K562 (cell line): ENCODE results near the gene PTPRO. TPM values are rescaled to one million over a fixed set of nuclear protein-coding genes. Genes with fewer than 3 reads are reported as not detected.

Source experiments
- ATAC-seq: fragments of 200-7000 bp; cut with Tn5 transposase; 3 replicates; pipeline ENCODE4 v1.9.1; 2020; ENCODE audit warnings: moderate library complexity
- BruUV-seq: library from RNA; stranded (reverse); fragments of 400-500 nt; replicated peaks from 2 replicates; lab custom pipeline; 2021; lab: Mats Ljungman, UMichigan
- CTCF ChIA-PET: fragments of 300-600 bp; formaldehyde crosslinking; extraction: SDS; loops from one replicate; lab custom pipeline; 2021; ENCODE audit warnings: low intra/inter-chr PET ratio; lab: Yijun Ruan, JAX
- POLR2A ChIA-PET: fragments of 300-600, 350-650 bp; sonication (Branson Sonifier 250); formaldehyde crosslinking; extraction: SDS; loops from one replicate; lab custom pipeline; 2021; ENCODE audit warnings: antibody characterized with exemption, inconsistent platforms; lab: Yijun Ruan, JAX
- DNase-seq, 4 experiments: peaks; one replicate each; pipeline versions ENCODE4 v3.0.0 to v3.0.0-alpha.2; 2011 to 2018; ENCODE audit warnings: low spot score in 3 of 4, mixed read lengths in 3 of 4; ENCODE audit errors: extremely low read depth in 1 of 4
- FAIRE-seq: peaks from 2 replicates; lab custom pipeline; 2011; peaks lifted over from hg19 to GRCh38; lab: Jason Lieb, UNC
- H2AFZ ChIP-seq: 2 replicates; pipeline ENCODE4 v1.6.0; 2011; ENCODE audit warnings: low read depth, low read length, control low read depth, inconsistent platforms
- H3K27ac ChIP-seq: fragments of 200-600 bp; 3 replicates; pipeline ENCODE4 v1.8.0; 2011; ENCODE audit warnings: low read depth, mild to moderate bottlenecking, control low read depth, inconsistent platforms, low read length, moderate library complexity, mixed read lengths; ENCODE audit errors: extremely low read depth
- H3K27me3 ChIP-seq, 2 experiments: fragments of 300-600 bp in 1 of 2; 2 replicates in 1 of 2; 3 replicates in 1 of 2; pipeline versions ENCODE4 v1.6.0 to v1.8.0; 2011; ENCODE audit warnings: inconsistent platforms in 2 of 2, low read length in 2 of 2, mild to moderate bottlenecking in 1 of 2, mixed read lengths in 1 of 2, moderate library complexity in 1 of 2; ENCODE audit not compliant: control insufficient read depth in 2 of 2, insufficient read depth in 2 of 2
- H3K36me3 ChIP-seq: fragments of 300-600 bp; 3 replicates; pipeline ENCODE4 v1.8.0; 2011; ENCODE audit warnings: mild to moderate bottlenecking, low read length, inconsistent platforms; ENCODE audit not compliant: control insufficient read depth, insufficient read depth
- H3K4me1 ChIP-seq, 2 experiments: fragments of 200-600 bp in 1 of 2; replicated peaks in 1 of 2; 2 replicates in 1 of 2; 3 replicates in 1 of 2; pipeline versions ENCODE4 v1.5.1 to v1.8.0; 2011; ENCODE audit warnings: inconsistent platforms in 2 of 2, low read length in 2 of 2, mild to moderate bottlenecking in 1 of 2, mixed read lengths in 1 of 2, moderate library complexity in 1 of 2; ENCODE audit not compliant: control insufficient read depth in 2 of 2, insufficient read depth in 2 of 2
- H3K4me2 ChIP-seq: 2 replicates; pipeline ENCODE4 v1.6.1; 2011; ENCODE audit warnings: low read length, control low read depth, inconsistent platforms, mixed read lengths; ENCODE audit not compliant: insufficient read depth
- H3K4me3 ChIP-seq: fragments of 200-600 bp; sonication (generic), shearing (Covaris generic); 2 replicates; pipeline ENCODE4 v1.5.1; 2016; ENCODE audit warnings: control low read depth, inconsistent platforms
- H3K79me2 ChIP-seq: fragments of 200-600 bp; 3 replicates; pipeline ENCODE4 v1.8.0; 2011; ENCODE audit warnings: low read length, inconsistent platforms; ENCODE audit not compliant: control insufficient read depth, insufficient read depth
- H3K9ac ChIP-seq, 2 experiments: 2 replicates each; pipeline versions ENCODE4 v1.6.0 to v1.6.1; 2011; ENCODE audit warnings: low read depth in 2 of 2, low read length in 2 of 2, control low read depth in 1 of 2, inconsistent platforms in 1 of 2, mild to moderate bottlenecking in 1 of 2, mixed read lengths in 1 of 2; ENCODE audit not compliant: insufficient read depth in 1 of 2
- H3K9me1 ChIP-seq: one replicate; pipeline ENCODE4 v1.6.0; 2011; ENCODE audit warnings: inconsistent platforms, mild to moderate bottlenecking, low read length, moderate library complexity; ENCODE audit not compliant: control insufficient read depth, insufficient read depth
- H3K9me3 ChIP-seq: replicated peaks from 2 replicates; pipeline ENCODE4 v1.5.1; 2011; ENCODE audit warnings: low read depth, low read length, inconsistent platforms; ENCODE audit not compliant: control insufficient read depth, insufficient read depth
- H4K20me1 ChIP-seq: replicated peaks from 2 replicates; pipeline ENCODE4 v1.6.1; 2011; ENCODE audit warnings: low read length, inconsistent platforms, mixed read lengths; ENCODE audit not compliant: control insufficient read depth, insufficient read depth
- ASH1L ChIP-seq: fragments of 450-650 bp; IDR thresholded peaks from 2 replicates; pipeline ENCODE4 v1.6.1; 2018; ENCODE audit warnings: borderline replicate concordance, mild to moderate bottlenecking, low read depth; ENCODE audit not compliant: partially characterized antibody
- CBFA2T2 ChIP-seq: fragments of 450-650 bp; conservative IDR thresholded peaks from 2 replicates; pipeline ENCODE4 v1.6.1; 2017; ENCODE audit warnings: mild to moderate bottlenecking
- CBX1 ChIP-seq: sonication (generic); IDR thresholded peaks from 2 replicates; pipeline ENCODE4 v1.6.1; 2016; ENCODE audit warnings: antibody characterized with exemption, low read depth, mild to moderate bottlenecking
- CBX3 ChIP-seq, 2 experiments: IDR thresholded peaks; 1 replicate in 1 of 2; 2 replicates in 1 of 2; pipeline ENCODE4 v1.6.1; 2012; ENCODE audit warnings: inconsistent platforms in 2 of 2, low read length in 2 of 2, borderline replicate concordance in 1 of 2, control low read depth in 1 of 2
- PHF20 ChIP-seq: fragments of 450-650 bp; IDR thresholded peaks from 2 replicates; pipeline ENCODE4 v1.6.1; 2018; ENCODE audit not compliant: partially characterized antibody
- RBM39 ChIP-seq: fragments of 200-400 bp; formaldehyde crosslinking; optimal IDR thresholded peaks from 2 replicates; pipeline ENCODE3; 2018; ENCODE audit warnings: low read depth, low read length
- SREBF1 ChIP-seq: fragments of 150-350 bp; IDR thresholded peaks from 2 replicates; pipeline ENCODE4 v1.6.1; 2014; ENCODE audit warnings: antibody characterized with exemption, low read depth, low read length, borderline replicate concordance
- TFAM ChIP-seq: fragments of 250-450 bp; sonication (Bioruptor Pico); conservative IDR thresholded peaks from 2 replicates; pipeline ENCODE4 v1.5.0; 2021; ENCODE audit warnings: mild to moderate bottlenecking, moderate library complexity
- ZNF146 ChIP-seq: IDR thresholded peaks from one replicate; pipeline ENCODE4 v1.6.1; 2018; ENCODE audit warnings: missing compliant biosample characterization; ENCODE audit not compliant: unreplicated experiment
- ZNF384 ChIP-seq: IDR thresholded peaks from 2 replicates; pipeline ENCODE4 v1.6.1; 2012; ENCODE audit warnings: low read depth, low read length, improper control_type of control experiment
- ZNF668 ChIP-seq: fragments of 250-450 bp; sonication (Bioruptor Pico); IDR thresholded peaks from 2 replicates; pipeline ENCODE4 v1.8.0; 2022; ENCODE audit warnings: mild to moderate bottlenecking, inconsistent platforms
- WGBS: fragments of 100-300 bp; shearing (Covaris generic); methylation state at CpG from one replicate; pipeline ENCODE4 v1.1.6; 2016; ENCODE audit warnings: low coverage, mixed read lengths; ENCODE audit not compliant: insufficient coverage; ENCODE audit errors: missing lambda C conversion rate; 5-methylcytosine and 5-hydroxymethylcytosine counted together
- in situ Hi-C: fragments of 300-500 bp; cut with MboI; formaldehyde crosslinking; loops from 4 replicates; pipeline ENCODE4 v1.15.0; 2018; ENCODE audit warnings: inconsistent platforms, mixed read lengths
- intact Hi-C: fragments of 100-400 bp; cut with micrococcal nuclease; formaldehyde crosslinking; loops from 2 replicates; pipeline ENCODE4 v1.14.2; 2022
- polyA plus RNA-seq, 8 experiments: library from polyadenylated mRNA; depleted of rRNA in 4 of 8; stranded (reverse) in 5 of 8; unstranded in 3 of 8; fragments of >200 nt; fragmentation: Nextera tagmentation in 2 of 8; fragmentation: Illumina TruSeq in 1 of 8; extraction: Ambion mirVana in 2 of 8; extraction: Trizol in 1 of 8; gene quantifications; 2 replicates each; pipeline versions ENCODE4 v1.2.1 to v1.2.3, GENCODE V29; 2011 to 2014; ENCODE audit warnings: inconsistent platforms in 1 of 8, missing spikeins in 1 of 8
- total RNA-seq, 7 experiments: library from RNA; depleted of rRNA in 6 of 7; stranded (reverse); fragments of >200 nt in 6 of 7; fragmentation: Illumina TruSeq in 2 of 7; extraction: Trizol in 2 of 7; gene quantifications; 2 replicates each; pipeline versions ENCODE4 v1.2.1 to v1.2.3, GENCODE V29; 2011 to 2021; ENCODE audit warnings: low replicate concordance in 1 of 7
- TF ChIP-seq, protein P1 (sequence below): sonication (generic); formaldehyde crosslinking; IDR thresholded peaks from 2 replicates; pipeline ENCODE4 v1.8.0; 2023; ENCODE audit warnings: mild to moderate bottlenecking, missing genetic modification reagents
- TF ChIP-seq, protein P2 (sequence below): fragments of 450-650 bp; formaldehyde crosslinking; IDR thresholded peaks from 2 replicates; pipeline ENCODE4 v1.4.0; 2022; ENCODE audit warnings: missing genetic modification characterization

Gene PTPRO
- total and polyA plus RNA-seq, 9 of the 15 experiments (the other 6 are each of a cell fraction or from before 2014, with no cell fraction given) = 0.22 TPM; not detected in 8

DNA sequence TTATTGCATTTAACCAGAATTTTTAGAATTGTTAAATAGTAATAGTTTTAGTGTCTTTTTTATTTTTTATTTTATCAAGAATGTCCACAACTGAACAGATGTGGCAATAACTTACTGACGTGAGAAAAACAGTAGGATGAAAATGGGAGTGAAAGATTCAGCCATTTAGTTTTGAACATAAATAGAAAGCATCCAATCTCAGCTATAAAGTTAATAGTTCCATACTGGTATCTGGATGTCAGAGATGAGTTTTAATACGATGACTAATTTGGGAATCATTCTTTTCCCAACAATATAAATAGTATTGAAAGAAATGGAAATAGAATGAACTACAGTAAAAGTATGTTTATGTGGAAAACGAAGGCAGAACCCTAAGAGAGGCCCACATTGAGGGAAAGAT is 307.5 kb downstream of the PTPRO start:
- no TSS peak for BruUV-seq
- no peaks in the 10 kb centered on the region for H3K36me3 ChIP-seq
- H4K20me1 ChIP-seq = no peaks in the 10 kb centered on the region
- no peaks in the 10 kb centered on the region for H3K9me3 ChIP-seq
- ChIA-PET POLR2A (no interaction called here), CTCF (no interaction called here)
- no peak overlapping the region for H3K9ac ChIP-seq
- in situ Hi-C loops (no loop called here), intact Hi-C loops (no loop called here)
- no peak for DNase-seq
- no peak overlapping the region for H3K27ac ChIP-seq
- no peak overlapping the region for H3K4me3 ChIP-seq
- no peaks in the 10 kb centered on the region for H3K4me1 ChIP-seq
- FAIRE-seq = no peak
- no peaks in the 10 kb centered on the region for H3K27me3 ChIP-seq
- H3K9me1 ChIP-seq = no peaks in the 10 kb centered on the region
- H2AFZ ChIP-seq = no peak overlapping the region
- WGBS = 0% methylated on average over 3 of the region's 3 CpGs
- no peak overlapping the region for H3K4me2 ChIP-seq
- H3K79me2 ChIP-seq = no peaks in the 10 kb centered on the region
- no peak for ATAC-seq
- TF ChIP-seq ASH1L (no peak), TFAM (CRISPR knock-in tag) (no peak), ZNF668 (no peak), ZNF146 (CRISPR knock-in tag) (no peak), PHF20 (no peak), CBFA2T2 (no peak), CBX3 (IDR thresholded peaks at IDR 0.05; ENCODE audit: borderline replicate concordance in 1 of 2, low read length in 2 of 2) (no peak), CBX1 (no peak), RBM39 (no peak), SREBF1 (no peak), ZNF384 (no peak)
- TF ChIP-seq, protein P1, sequence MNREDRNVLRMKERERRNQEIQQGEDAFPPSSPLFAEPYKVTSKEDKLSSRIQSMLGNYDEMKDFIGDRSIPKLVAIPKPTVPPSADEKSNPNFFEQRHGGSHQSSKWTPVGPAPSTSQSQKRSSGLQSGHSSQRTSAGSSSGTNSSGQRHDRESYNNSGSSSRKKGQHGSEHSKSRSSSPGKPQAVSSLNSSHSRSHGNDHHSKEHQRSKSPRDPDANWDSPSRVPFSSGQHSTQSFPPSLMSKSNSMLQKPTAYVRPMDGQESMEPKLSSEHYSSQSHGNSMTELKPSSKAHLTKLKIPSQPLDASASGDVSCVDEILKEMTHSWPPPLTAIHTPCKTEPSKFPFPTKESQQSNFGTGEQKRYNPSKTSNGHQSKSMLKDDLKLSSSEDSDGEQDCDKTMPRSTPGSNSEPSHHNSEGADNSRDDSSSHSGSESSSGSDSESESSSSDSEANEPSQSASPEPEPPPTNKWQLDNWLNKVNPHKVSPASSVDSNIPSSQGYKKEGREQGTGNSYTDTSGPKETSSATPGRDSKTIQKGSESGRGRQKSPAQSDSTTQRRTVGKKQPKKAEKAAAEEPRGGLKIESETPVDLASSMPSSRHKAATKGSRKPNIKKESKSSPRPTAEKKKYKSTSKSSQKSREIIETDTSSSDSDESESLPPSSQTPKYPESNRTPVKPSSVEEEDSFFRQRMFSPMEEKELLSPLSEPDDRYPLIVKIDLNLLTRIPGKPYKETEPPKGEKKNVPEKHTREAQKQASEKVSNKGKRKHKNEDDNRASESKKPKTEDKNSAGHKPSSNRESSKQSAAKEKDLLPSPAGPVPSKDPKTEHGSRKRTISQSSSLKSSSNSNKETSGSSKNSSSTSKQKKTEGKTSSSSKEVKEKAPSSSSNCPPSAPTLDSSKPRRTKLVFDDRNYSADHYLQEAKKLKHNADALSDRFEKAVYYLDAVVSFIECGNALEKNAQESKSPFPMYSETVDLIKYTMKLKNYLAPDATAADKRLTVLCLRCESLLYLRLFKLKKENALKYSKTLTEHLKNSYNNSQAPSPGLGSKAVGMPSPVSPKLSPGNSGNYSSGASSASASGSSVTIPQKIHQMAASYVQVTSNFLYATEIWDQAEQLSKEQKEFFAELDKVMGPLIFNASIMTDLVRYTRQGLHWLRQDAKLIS (CRISPR knock-in tag) = no peak
- TF ChIP-seq, protein P2, sequence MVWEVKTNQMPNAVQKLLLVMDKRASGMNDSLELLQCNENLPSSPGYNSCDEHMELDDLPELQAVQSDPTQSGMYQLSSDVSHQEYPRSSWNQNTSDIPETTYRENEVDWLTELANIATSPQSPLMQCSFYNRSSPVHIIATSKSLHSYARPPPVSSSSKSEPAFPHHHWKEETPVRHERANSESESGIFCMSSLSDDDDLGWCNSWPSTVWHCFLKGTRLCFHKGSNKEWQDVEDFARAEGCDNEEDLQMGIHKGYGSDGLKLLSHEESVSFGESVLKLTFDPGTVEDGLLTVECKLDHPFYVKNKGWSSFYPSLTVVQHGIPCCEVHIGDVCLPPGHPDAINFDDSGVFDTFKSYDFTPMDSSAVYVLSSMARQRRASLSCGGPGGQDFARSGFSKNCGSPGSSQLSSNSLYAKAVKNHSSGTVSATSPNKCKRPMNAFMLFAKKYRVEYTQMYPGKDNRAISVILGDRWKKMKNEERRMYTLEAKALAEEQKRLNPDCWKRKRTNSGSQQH = no peak
